IPS-NIHi11 (cell line): Measurements from ENCODE around the gene TNFSF13.
A peak's percentile ranks its signal among the peaks of the same experiment; 100 is the strongest.

ENCODE experiments used
- DNase-seq: peaks from one replicate; pipeline ENCODE4 v3.0.0; 2012; ENCODE audit warnings: mixed read lengths, low spot score

Gene TNFSF13, protein sequence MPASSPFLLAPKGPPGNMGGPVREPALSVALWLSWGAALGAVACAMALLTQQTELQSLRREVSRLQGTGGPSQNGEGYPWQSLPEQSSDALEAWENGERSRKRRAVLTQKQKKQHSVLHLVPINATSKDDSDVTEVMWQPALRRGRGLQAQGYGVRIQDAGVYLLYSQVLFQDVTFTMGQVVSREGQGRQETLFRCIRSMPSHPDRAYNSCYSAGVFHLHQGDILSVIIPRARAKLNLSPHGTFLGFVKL

GRCh38 chr17:7558544-7559319 lies at the start of gene TNFSF13:
Gene TNFSF13 (plus strand): TSS chr17:7558750. CDS start chr17:7559040, 290 bp downstream.
- no peak for DNase-seq

- DNase-seq, result no peak
Observed at GRCh38 chr17:7508846-7509245, 49.7 kb upstream of the TNFSF13 start.

GRCh38 chr17:7509937-7510336 lies 48.6 kb upstream of the TNFSF13 start:
- DNase-seq, result no peak

GRCh38 chr17:7511108-7511507 lies 47.4 kb upstream of the TNFSF13 start:
- no peak for DNase-seq

DNA sequence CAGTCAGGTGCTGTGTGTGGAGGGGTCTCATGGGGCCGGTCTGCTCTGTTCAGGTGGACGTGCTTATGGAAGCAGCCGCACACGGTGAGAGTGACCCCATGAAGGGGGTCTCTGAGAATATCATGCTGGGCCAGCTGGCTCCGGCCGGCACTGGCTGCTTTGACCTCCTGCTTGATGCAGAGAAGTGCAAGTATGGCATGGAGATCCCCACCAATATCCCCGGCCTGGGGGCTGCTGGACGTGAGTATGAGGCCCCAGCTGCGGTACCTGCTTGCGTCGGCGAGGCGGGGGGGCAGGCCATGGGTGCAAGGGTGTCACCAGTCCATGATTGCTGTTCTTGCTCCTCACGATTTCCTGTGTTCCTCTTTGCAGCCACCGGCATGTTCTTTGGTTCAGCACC lies 46.4 kb upstream of the TNFSF13 start:
- no peak for DNase-seq

- DNase-seq, result no peak
Observed at GRCh38 chr17:7512824-7513540, 45.6 kb upstream of the TNFSF13 start.

DNA sequence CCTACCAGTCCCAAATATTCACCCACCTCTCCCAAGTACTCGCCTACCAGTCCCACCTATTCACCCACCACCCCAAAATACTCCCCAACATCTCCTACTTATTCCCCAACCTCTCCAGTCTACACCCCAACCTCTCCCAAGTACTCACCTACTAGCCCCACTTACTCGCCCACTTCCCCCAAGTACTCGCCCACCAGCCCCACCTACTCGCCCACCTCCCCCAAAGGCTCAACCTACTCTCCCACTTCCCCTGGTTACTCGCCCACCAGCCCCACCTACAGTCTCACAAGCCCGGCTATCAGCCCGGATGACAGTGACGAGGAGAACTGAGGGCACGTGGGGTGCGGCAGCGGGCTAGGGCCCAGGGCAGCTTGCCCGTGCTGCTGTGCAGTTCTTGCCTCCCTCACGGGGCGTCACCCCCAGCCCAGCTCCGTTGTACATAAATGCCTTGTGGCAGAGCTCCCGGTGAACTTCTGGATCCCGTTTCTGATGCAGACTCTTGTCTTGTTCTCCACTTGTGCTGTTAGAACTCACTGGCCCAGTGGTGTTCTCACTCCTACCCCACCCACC lies 44.6 kb upstream of the TNFSF13 start:
- no peak for DNase-seq

- no peak for DNase-seq
Observed at GRCh38 chr17:7515911-7516610, 42.5 kb upstream of the TNFSF13 start.

GRCh38 chr17:7523033-7523432 lies 35.5 kb upstream of the TNFSF13 start:
- DNase-seq, result peak; percentile 62

DNA sequence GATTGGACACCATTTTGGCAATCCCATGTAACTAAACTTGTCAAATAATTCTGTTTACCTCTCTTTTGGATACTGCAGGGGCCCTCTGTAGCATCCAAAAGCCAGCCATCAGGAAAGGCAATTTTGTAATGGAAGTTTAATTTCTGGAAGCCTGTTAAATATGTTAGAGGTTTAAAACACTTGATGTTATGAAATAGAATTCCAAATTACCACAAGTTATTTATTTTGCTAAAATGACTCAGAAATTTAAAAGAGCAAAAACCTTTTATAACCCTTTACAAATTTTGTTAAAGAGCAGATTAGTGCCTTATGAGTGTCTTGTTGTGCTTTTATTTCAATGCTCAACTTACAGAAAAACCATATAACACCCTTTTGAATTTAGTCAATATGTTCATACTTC lies 29.7 kb upstream of the TNFSF13 start:
- no peak for DNase-seq

GRCh38 chr17:7530023-7530900 lies 28.3 kb upstream of the TNFSF13 start:
- DNase-seq, result no peak

- no peak for DNase-seq
Observed at GRCh38 chr17:7538050-7538449, 20.5 kb upstream of the TNFSF13 start.

GRCh38 chr17:7538891-7539545 lies 19.5 kb upstream of the TNFSF13 start:
- no peak for DNase-seq

- no peak for DNase-seq
Observed at GRCh38 chr17:7541074-7541621, 17.4 kb upstream of the TNFSF13 start.

DNA sequence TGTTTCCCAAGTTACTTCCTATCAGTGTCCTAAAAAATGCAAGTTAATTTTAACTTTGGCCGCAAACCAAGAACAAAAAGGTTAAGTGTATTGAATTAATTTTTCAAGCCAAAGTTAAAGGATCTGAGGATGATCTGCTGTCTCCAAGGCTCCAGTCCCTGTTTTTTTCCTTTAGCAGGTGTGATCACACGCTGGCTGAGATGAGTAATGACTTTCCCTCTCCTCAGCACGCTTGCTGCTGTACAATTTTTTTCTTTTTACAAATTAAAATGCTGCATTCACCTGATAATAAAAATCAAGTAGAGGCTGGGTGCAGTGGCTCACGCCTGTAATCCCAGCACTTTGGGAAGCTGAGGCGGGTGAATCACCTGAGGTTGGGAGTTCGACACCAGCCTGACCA lies 13.6 kb upstream of the TNFSF13 start:
- DNase-seq, result no peak

GRCh38 chr17:7548585-7549400 lies 9.8 kb upstream of the TNFSF13 start, which contains the start of gene TNFSF12:
Gene TNFSF12 (plus strand): TSS chr17:7549058. CDS start chr17:7549154, 96 bp downstream.
- DNase-seq, result peak; percentile 83

DNA sequence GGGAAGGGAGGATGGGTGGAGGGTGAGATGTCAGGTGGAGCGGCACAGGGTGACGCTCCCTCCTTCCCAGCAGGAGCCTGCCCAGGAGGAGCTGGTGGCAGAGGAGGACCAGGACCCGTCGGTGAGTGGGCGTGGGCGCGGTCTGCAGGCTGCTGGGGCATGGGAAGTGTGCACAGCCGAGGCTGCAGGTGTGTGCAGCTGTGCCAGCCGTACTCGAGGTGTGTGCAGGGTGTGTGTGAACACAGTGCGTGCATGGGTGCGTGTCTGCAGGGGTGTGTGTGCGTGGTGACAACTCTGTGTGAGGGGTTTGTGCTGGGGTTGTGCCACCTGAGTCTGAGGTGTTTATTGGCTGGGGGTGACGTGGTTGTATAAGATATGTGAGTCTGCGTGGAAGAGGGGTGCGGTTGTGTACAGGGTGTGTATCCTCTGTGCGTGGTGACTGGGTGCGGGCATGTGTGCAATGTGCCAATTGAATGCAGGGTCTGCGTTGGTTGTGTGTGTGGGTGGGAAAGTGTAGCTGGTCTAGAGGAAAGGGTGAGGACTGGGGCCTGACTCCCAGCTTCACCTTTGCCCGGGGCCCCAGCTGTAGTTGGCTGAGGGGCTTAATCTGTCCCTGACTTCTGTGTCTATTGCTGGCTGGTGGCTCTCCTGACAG lies 9.0 kb upstream of the TNFSF13 start:
- DNase-seq, result peak; percentile 45

GRCh38 chr17:7550344-7550743 lies 8.2 kb upstream of the TNFSF13 start:
- DNase-seq, result no peak

GRCh38 chr17:7551396-7551795 lies 7.2 kb upstream of the TNFSF13 start:
- no peak for DNase-seq
